Right renal pelvis (tissue), 4 donors: ENCODE measurements around the gene SF3A2. TPM values are rescaled to one million over a fixed set of nuclear protein-coding genes. Genes with fewer than 3 reads are reported as not detected.

Experiments used
- DNase-seq, 4 donors: peaks; one replicate each; pipeline ENCODE4 v3.0.0-alpha.2; 2013; ENCODE audit warnings: low read depth in 4 of 4, low spot score in 3 of 4, missing footprints in 1 of 4
- polyA plus RNA-seq, 4 donors: library from polyadenylated mRNA; unstranded; fragments of 120-200 nt; gene quantifications; one replicate each; pipeline ENCODE4 v1.2.1, GENCODE V29; 2013; ENCODE audit not compliant: insufficient read length in 4 of 4

SF3A2 gene
- polyA plus RNA-seq, 4 donors, result 65.4 to 91.1 (median 73.2) TPM

- DNase-seq, result no peak
Observed at GRCh38 chr19:2287585-2288337, 51.1 kb downstream of the SF3A2 start.

DNA sequence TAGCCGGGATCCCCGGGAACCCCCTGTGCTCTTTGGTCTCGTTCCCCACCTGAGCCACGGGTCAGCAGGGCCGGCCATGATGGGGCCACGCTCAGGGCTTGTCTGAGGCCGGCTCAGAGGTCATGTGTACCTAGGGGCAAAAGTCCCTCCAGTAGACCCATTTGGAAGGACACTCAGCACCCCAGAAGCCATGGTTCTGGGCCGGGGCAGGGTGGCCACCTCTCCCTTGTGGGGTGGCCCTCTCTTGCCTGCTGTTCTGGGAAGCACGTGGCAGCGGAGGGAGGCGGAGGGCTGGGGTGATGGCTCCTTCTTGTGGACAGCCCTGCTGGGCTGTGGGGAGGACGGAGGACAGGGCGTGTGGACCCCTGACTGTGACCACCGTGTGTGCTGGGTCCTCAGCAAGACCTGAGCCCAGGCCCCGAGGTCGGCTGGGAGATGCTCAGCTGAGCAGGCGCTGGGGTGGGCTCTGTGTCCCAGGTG is 51.8 kb downstream of the SF3A2 start:
- no peak for DNase-seq

DNA sequence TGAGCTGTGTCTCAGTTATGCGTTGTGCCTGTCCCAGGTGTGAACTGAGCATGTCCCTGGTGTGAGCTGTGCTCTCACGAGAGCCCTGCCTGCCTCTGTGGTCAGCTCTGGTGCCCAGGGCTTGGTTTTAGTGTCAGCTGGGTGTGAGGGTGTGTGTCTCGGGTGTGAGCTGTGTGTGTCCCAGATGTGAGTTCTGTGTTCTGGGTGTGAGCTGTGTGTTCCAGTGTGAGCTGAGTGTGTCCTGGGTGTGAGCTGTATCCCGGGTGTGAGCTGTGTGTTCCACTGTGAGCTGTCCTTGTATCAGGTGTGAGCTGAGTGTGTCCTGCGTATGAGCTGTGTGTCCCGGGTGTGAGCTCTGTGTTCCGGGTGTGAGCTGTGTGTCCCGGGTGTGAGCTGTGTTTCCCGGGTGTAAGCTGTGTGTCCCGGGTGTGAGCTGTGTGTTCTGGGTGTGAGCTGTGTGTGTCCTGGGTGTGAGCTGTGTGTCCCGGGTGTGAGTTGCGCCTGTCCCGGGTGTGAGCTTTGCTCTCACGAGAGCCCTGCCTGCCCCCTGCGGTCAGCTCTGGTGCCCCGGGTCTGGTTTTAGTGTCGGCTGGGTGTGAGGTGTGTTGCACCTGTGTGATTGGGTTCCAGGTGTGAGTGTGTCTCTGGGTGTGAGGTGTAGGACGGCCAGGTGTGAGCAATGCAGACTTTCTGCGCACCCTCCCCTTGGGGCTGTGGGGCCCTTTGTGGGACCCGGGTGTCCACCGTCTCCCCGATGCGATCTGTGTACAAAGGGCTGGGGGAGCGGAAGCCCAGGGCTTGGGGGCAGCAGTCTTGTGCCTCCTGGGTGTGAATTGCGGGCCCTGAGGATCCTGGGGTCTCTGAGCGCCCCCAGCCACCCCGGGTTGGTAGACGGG is 52.4 kb downstream of the SF3A2 start:
- no peak for DNase-seq

GRCh38 chr19:2289714-2290435 is 53.3 kb downstream of the SF3A2 start:
- no peak for DNase-seq

GRCh38 chr19:2290441-2291184 is 54.0 kb downstream of the SF3A2 start:
- DNase-seq, result no peak

DNA sequence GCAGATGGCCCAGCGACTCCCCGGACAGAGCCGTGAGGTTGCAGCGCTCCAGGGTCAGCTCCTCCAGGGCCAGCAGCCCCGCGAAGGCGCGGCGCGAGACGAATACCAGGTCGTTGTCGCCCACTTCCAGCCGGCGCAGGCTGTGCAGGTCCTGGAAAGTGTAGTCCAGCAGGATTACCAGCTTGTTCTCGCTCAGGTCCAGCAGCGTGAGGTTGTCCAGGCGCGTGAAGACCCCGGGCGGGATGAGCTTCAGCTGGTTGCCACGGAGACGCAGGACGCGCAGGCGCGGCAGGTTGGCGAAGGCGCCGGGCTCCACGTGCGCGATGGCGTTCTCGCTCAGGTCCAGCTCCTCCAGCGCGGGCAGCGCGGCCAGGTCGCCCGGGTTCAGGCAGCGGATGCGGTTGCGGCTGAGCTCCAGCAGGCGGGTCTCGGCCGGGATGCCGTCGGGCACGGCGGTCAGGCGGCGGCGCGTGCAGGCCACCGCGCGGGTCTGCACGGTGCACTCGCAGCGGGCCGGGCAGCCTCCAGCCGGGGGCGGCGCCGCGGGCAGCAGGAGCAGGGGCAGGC is 54.6 kb downstream of the SF3A2 start:
- DNase-seq, result no peak

GRCh38 chr19:2294687-2295335 is 58.2 kb downstream of the SF3A2 start:
- no peak for DNase-seq

DNA sequence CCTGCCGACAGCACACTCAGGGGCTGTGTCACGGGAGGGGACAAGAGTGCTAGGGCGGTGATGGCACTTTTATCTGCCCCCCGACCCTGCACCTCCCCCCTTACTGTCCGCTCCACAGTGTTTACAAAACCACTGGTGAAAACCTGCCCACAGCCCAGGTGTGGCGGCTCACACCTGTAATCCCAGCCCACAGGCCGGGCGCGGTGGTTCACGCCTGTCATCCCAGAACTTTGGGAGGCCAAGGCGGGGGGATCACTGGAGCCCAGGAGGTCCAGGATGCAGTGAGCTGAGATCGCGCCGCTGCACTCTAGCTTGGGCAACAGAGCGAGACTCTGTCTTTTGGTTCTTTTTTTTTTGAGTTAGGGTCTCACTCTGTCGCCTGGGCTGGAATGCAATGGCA is 59.5 kb downstream of the SF3A2 start:
- DNase-seq, result no peak

Other genes starting within 250 kb of the SF3A2 start
- gene BTBD2, start 221.1 kb upstream of the SF3A2 start, polyA plus RNA-seq, result 100 to 1,000 TPM in 2 of 4 donors, 10 to 100 TPM in 2; 86.4 to 114 (median 100) TPM
- 10 to 100 TPM; 62.2 to 94.8 (median 66.3) TPM for gene MKNK2, start 185.6 kb upstream of the SF3A2 start, polyA plus RNA-seq
- gene MOB3A, start 140.5 kb upstream of the SF3A2 start, polyA plus RNA-seq, result 10 to 100 TPM; 23.4 to 26.8 (median 25.1) TPM
- 1 to 10 TPM; 6.2 to 7.2 (median 7.0) TPM for gene IZUMO4, start 139.9 kb upstream of the SF3A2 start, polyA plus RNA-seq
- 100 to 1,000 TPM in 3 of 4 donors, 10 to 100 TPM in 1; 96.5 to 124 (median 111) TPM for gene AP3D1, start 85.3 kb upstream of the SF3A2 start, polyA plus RNA-seq
- 10 to 100 TPM; 22.8 to 32.3 (median 26.3) TPM for gene DOT1L, start 72.9 kb upstream of the SF3A2 start, polyA plus RNA-seq
- gene PLEKHJ1, start 495 bp upstream of the SF3A2 start, polyA plus RNA-seq, result 10 to 100 TPM; 58.4 to 91.2 (median 63.3) TPM
- 1 to 10 TPM; 1.7 to 4.0 (median 2.2) TPM for gene AMH, start 12.5 kb downstream of the SF3A2 start, polyA plus RNA-seq
- gene JSRP1, start 19.6 kb downstream of the SF3A2 start, polyA plus RNA-seq, result under 1 TPM; 0.30 to 0.91 (median 0.45) TPM
- gene PEAK3, start 45.4 kb downstream of the SF3A2 start, polyA plus RNA-seq, result under 1 TPM in 3 of 4 donors, not detected in 1; 0.06 to 0.08 (median 0.06) TPM
- gene LINGO3, start 71.3 kb downstream of the SF3A2 start, polyA plus RNA-seq, result under 1 TPM in 1 of 4 donors, not detected in 3; 0.06 TPM
- gene LSM7, start 91.8 kb downstream of the SF3A2 start, polyA plus RNA-seq, result 100 to 1,000 TPM in 1 of 4 donors, 10 to 100 TPM in 3; 69.8 to 117 (median 73.1) TPM
- 10 to 100 TPM; 53.8 to 91.6 (median 59.9) TPM for gene SPPL2B, start 91.9 kb downstream of the SF3A2 start, polyA plus RNA-seq
- gene TMPRSS9, start 123.4 kb downstream of the SF3A2 start, polyA plus RNA-seq, result under 1 TPM; 0.13 to 0.29 (median 0.26) TPM
- gene TIMM13, start 190.8 kb downstream of the SF3A2 start, polyA plus RNA-seq, result 100 to 1,000 TPM in 1 of 4 donors, 10 to 100 TPM in 3; 62.6 to 125 (median 71.4) TPM
- 10 to 100 TPM; 54.2 to 79.5 (median 62.3) TPM for gene LMNB2, start 220.1 kb downstream of the SF3A2 start, polyA plus RNA-seq
- gene GADD45B, start 239.3 kb downstream of the SF3A2 start, polyA plus RNA-seq, result 10 to 100 TPM; 10.1 to 14.1 (median 13.1) TPM